SU-DHL-6 (cell line): Measurements from ENCODE around the gene CORO2A.

ENCODE experiments used
- H2AFZ ChIP-seq: fragments of 200-600 bp; sonication (generic); 2 replicates; pipeline ENCODE4 v1.6.1; 2014; ENCODE audit warnings: low read depth, mild to moderate bottlenecking, moderate library complexity, mixed read lengths, antibody characterized with exemption, low read length; ENCODE audit not compliant: severe bottlenecking
- H3F3A ChIP-seq: fragments of 200-600 bp; shearing (Covaris generic); 2 replicates; pipeline ENCODE4 v1.6.0; 2016; ENCODE audit warnings: antibody characterized with exemption, mild to moderate bottlenecking; ENCODE audit not compliant: insufficient read depth
- H3K27ac ChIP-seq: fragments of 200-600 bp; sonication (generic); 2 replicates; pipeline ENCODE4 v1.5.1; 2016; ENCODE audit warnings: low read depth, mild to moderate bottlenecking, low read length, moderate library complexity, mixed read lengths
- H3K27me3 ChIP-seq: fragments of 200-600 bp; sonication (generic), shearing (Covaris generic); 2 replicates; pipeline ENCODE4 v1.6.0; 2014; ENCODE audit warnings: mild to moderate bottlenecking, low read length
- H3K36me3 ChIP-seq: fragments of 200-600 bp; sonication (generic); 2 replicates; pipeline ENCODE4 v1.6.1; 2014; ENCODE audit warnings: mild to moderate bottlenecking, low read length, mixed read lengths
- H3K4me2 ChIP-seq: fragments of 300-600, 200-600 bp; shearing (Covaris generic), sonication (generic); 2 replicates; pipeline ENCODE4 v1.6.0; 2014; ENCODE audit warnings: low read length, low read depth, mild to moderate bottlenecking; ENCODE audit not compliant: poor library complexity, severe bottlenecking
- H3K4me3 ChIP-seq: fragments of 200-600 bp; sonication (generic); 2 replicates; pipeline ENCODE4 v1.5.1; 2014; ENCODE audit warnings: antibody characterized with exemption, low read length, mild to moderate bottlenecking, mixed read lengths; ENCODE audit not compliant: insufficient read depth, poor library complexity, severe bottlenecking
- H3K79me2 ChIP-seq: fragments of 200-600 bp; sonication (generic); 2 replicates; pipeline ENCODE4 v1.6.1; 2014; ENCODE audit warnings: mild to moderate bottlenecking, low read length, moderate library complexity; ENCODE audit not compliant: insufficient read depth
- H3K9ac ChIP-seq: fragments of 200-600 bp; sonication (generic); 2 replicates; pipeline ENCODE4 v1.7.0; 2014; ENCODE audit warnings: mild to moderate bottlenecking, low read length
- H3K9me2 ChIP-seq: fragments of 200-600 bp; sonication (generic); replicated peaks from 2 replicates; pipeline ENCODE4 v1.6.1; 2014; ENCODE audit warnings: low read length; ENCODE audit not compliant: insufficient read depth
- H3K9me3 ChIP-seq: fragments of 200-600 bp; sonication (generic); 2 replicates; pipeline ENCODE4 v1.6.1; 2014; ENCODE audit warnings: low read length, mixed read lengths; ENCODE audit not compliant: insufficient read depth
- H4K20me1 ChIP-seq: fragments of 200-600 bp; sonication (generic); 2 replicates; pipeline ENCODE4 v1.6.1; 2014; ENCODE audit warnings: low read depth, mild to moderate bottlenecking, antibody characterized with exemption, low read length, moderate library complexity, mixed read lengths
- EZH2phosphoT487 ChIP-seq: fragments of 200-600 bp; sonication (generic), shearing (Covaris generic); conservative IDR thresholded peaks from 2 replicates; pipeline ENCODE4 v1.6.1; 2018; ENCODE audit warnings: mild to moderate bottlenecking, antibody characterized with exemption, low read length, moderate library complexity, mixed read lengths
- TF ChIP-seq, protein P1 (sequence below): fragments of 200-600 bp; sonication (generic); IDR thresholded peaks from one replicate; pipeline ENCODE4 v1.5.1; 2017; ENCODE audit warnings: antibody characterized with exemption, mild to moderate bottlenecking, low read length, moderate library complexity; ENCODE audit not compliant: insufficient read depth, poor library complexity, severe bottlenecking

The CORO2A gene

DNA sequence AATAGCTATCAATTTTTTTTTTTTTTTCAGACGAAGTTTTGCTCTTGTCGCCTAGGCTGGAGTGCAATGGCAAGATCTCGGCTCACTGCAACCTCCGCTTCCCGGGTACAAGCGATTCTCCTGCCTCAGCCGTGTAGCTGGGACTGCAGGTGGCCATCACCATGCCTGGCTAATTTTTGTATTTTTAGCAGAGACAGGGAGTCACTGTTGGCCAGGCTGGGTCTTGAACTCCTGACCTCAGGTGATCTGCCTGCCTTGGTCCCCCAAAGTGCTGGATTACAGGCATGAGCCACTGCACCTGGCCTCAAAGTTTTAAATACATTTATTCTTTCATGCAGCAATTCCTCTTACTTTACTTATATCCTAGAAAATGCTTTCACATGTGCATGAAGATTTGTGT, 91.0 kb downstream of the CORO2A start:
- H3K79me2 ChIP-seq = no peaks in the 10 kb centered on the region
- peak overlapping the region; percentile 47 for H3K4me2 ChIP-seq
- H3F3A ChIP-seq = peaks cover 38% of the 10 kb centered on the region
- no peak overlapping the region for H2AFZ ChIP-seq
- H3K27ac ChIP-seq = peak overlapping the region; percentile 85
- H3K4me3 ChIP-seq = peak overlapping the region; percentile 20
- H4K20me1 ChIP-seq = no peaks in the 10 kb centered on the region
- H3K9ac ChIP-seq = peak overlapping the region; percentile 12; the same call in 1 of the 2 replicates
- no peak for TF ChIP-seq EZH2phosphoT487
- TF ChIP-seq, protein P1, sequence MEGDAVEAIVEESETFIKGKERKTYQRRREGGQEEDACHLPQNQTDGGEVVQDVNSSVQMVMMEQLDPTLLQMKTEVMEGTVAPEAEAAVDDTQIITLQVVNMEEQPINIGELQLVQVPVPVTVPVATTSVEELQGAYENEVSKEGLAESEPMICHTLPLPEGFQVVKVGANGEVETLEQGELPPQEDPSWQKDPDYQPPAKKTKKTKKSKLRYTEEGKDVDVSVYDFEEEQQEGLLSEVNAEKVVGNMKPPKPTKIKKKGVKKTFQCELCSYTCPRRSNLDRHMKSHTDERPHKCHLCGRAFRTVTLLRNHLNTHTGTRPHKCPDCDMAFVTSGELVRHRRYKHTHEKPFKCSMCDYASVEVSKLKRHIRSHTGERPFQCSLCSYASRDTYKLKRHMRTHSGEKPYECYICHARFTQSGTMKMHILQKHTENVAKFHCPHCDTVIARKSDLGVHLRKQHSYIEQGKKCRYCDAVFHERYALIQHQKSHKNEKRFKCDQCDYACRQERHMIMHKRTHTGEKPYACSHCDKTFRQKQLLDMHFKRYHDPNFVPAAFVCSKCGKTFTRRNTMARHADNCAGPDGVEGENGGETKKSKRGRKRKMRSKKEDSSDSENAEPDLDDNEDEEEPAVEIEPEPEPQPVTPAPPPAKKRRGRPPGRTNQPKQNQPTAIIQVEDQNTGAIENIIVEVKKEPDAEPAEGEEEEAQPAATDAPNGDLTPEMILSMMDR = no peak
- no peaks in the 10 kb centered on the region for H3K27me3 ChIP-seq
- H3K36me3 ChIP-seq = no peaks in the 10 kb centered on the region
- H3K9me2 ChIP-seq = no peaks in the 10 kb centered on the region
- no peaks in the 10 kb centered on the region for H3K9me3 ChIP-seq

DNA sequence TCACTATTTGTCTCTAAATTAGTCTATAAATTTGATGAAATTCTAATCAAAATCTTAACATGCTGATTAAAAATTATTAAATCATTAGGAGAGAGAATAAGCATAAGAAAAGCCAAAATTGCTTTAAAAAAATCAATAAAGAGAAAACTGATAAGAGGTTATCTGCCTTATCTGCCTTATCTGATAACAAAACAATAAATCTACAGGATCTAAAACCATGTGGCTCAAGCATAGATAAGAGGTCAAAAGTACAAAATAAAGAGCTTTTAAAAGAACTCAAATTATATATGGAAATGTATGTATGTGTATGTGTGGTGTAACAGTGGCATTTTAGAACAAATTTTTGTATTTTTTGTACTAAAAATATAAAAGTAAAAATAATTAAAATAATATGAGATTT, 92.0 kb downstream of the CORO2A start:
- Histone ChIP-seq H3F3A (peaks cover 38% of the 10 kb centered on the region), H3K79me2 (no peaks in the 10 kb centered on the region), H3K27me3 (no peaks in the 10 kb centered on the region), H2AFZ (no peak overlapping the region), H3K4me3 (no peak overlapping the region), H3K4me2 (peak overlapping the region; percentile 34), H4K20me1 (no peaks in the 10 kb centered on the region), H3K9me2 (no peaks in the 10 kb centered on the region), H3K9ac (no peak overlapping the region), H3K27ac (peak overlapping the region; percentile 85), H3K9me3 (no peaks in the 10 kb centered on the region), H3K36me3 (no peaks in the 10 kb centered on the region)
- TF ChIP-seq, protein P1 = no peak
- no peak for TF ChIP-seq EZH2phosphoT487

DNA sequence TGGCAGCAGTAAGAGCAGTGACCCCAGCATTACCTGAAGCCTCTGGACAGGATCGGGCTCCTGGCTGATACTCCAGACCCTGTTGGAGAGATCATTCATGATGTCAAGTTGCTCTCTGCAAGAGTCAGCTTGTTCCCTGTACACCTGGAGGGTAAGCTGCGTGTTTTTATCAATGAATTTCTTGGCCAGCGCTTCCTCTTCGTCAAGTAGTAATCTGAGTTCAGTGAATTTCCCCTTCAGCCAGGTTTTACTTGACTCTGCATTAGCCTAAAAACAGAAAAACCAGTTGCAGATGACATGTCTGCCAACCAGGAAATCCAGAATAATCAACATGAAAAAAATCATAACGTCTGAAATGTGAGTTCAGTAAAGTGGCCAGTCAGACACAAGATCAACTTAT, 92.5 kb downstream of the CORO2A start:
- H3K27ac ChIP-seq = peak overlapping the region; percentile 85
- no peak overlapping the region for H3K9ac ChIP-seq
- no peaks in the 10 kb centered on the region for H3K36me3 ChIP-seq
- H3K4me3 ChIP-seq = no peak overlapping the region
- TF ChIP-seq, protein P1 = no peak
- no peak for TF ChIP-seq EZH2phosphoT487
- no peaks in the 10 kb centered on the region for H3K27me3 ChIP-seq
- no peak overlapping the region for H2AFZ ChIP-seq
- peak overlapping the region; percentile 34 for H3K4me2 ChIP-seq
- H3K9me3 ChIP-seq = no peaks in the 10 kb centered on the region
- H4K20me1 ChIP-seq = no peaks in the 10 kb centered on the region
- H3F3A ChIP-seq = peaks cover 38% of the 10 kb centered on the region
- H3K9me2 ChIP-seq = no peaks in the 10 kb centered on the region
- no peaks in the 10 kb centered on the region for H3K79me2 ChIP-seq
